GM12878 (cell line): ENCODE measurements around the gene IL6R. TPM values are rescaled to one million over a fixed set of nuclear protein-coding genes. Genes with fewer than 3 reads are reported as not detected.

Experiments used
- ATAC-seq: fragments of 200-7000 bp; cut with Tn5 transposase; 3 replicates; pipeline ENCODE4 v1.9.1; 2020; ENCODE audit warnings: mild to moderate bottlenecking, moderate library complexity
- BruUV-seq: library from RNA; stranded (reverse); fragments of 400-500 nt; replicated peaks from 2 replicates; lab custom pipeline; 2021; lab: Mats Ljungman, UMichigan
- CTCF ChIA-PET: fragments of 300-600 bp; sonication (Branson Sonifier 250); formaldehyde crosslinking; extraction: SDS; loops from one replicate; lab custom pipeline; 2021; ENCODE audit warnings: inconsistent platforms; lab: Yijun Ruan, JAX
- POLR2A ChIA-PET: fragments of 350-600 bp; formaldehyde crosslinking; extraction: SDS; loops from one replicate; lab custom pipeline; 2021; ENCODE audit warnings: inconsistent platforms; lab: Charles Lee
- RAD21 ChIA-PET: fragments of 300-600 bp; sonication (Branson Sonifier 250); formaldehyde crosslinking; loops from one replicate; lab custom pipeline; 2023; ENCODE audit warnings: antibody characterized with exemption; ENCODE audit not compliant: unreplicated experiment; lab: Charles Lee
- SMC1A ChIA-PET: fragments of 300-600 bp; sonication (Branson Sonifier 250); formaldehyde crosslinking; loops from one replicate; lab custom pipeline; 2023; ENCODE audit not compliant: unreplicated experiment, uncharacterized antibody; lab: Charles Lee
- DNase-seq: peaks from one replicate; pipeline ENCODE4 v3.0.0-alpha.2; 2011; ENCODE audit warnings: low read depth, low spot score
- FAIRE-seq: peaks from 3 replicates; lab custom pipeline; 2011; peaks lifted over from hg19 to GRCh38; lab: Jason Lieb, UNC
- H2AFZ ChIP-seq: 2 replicates; pipeline ENCODE4 v1.6.0; 2011; ENCODE audit warnings: low read depth, low read length, control low read depth; ENCODE audit not compliant: control insufficient read depth
- H3K27ac ChIP-seq: 2 replicates; pipeline ENCODE4 v1.5.1; 2011; ENCODE audit warnings: control low read depth; ENCODE audit not compliant: control insufficient read depth, insufficient read depth
- H3K27me3 ChIP-seq, 2 experiments: replicated peaks in 1 of 2; 2 replicates each; pipeline versions ENCODE4 v1.6.0 to v1.6.1; 2011; ENCODE audit warnings: low read length in 1 of 2; ENCODE audit not compliant: control insufficient read depth in 2 of 2, insufficient read depth in 2 of 2
- H3K36me3 ChIP-seq, 2 experiments: 2 replicates each; pipeline ENCODE4 v1.5.1; 2011; ENCODE audit warnings: low read length in 1 of 2; ENCODE audit not compliant: control insufficient read depth in 2 of 2, insufficient read depth in 2 of 2
- H3K4me1 ChIP-seq: 2 replicates; pipeline ENCODE4 v1.6.1; 2011; ENCODE audit warnings: mild to moderate bottlenecking, low read length, moderate library complexity, mixed read lengths; ENCODE audit not compliant: control insufficient read depth, insufficient read depth
- H3K4me2 ChIP-seq: 2 replicates; pipeline ENCODE4 v1.6.0; 2011; ENCODE audit warnings: control low read depth; ENCODE audit not compliant: control insufficient read depth, insufficient read depth
- H3K4me3 ChIP-seq: fragments of 200-600 bp; sonication (generic); 2 replicates; pipeline ENCODE4 v1.5.1; 2016
- H3K79me2 ChIP-seq: 2 replicates; pipeline ENCODE4 v1.6.0; 2011; ENCODE audit warnings: low read length; ENCODE audit not compliant: control insufficient read depth, insufficient read depth
- H3K9ac ChIP-seq: 2 replicates; pipeline ENCODE4 v1.8.0; 2011; ENCODE audit warnings: low read length, control low read depth, mixed read lengths; ENCODE audit not compliant: control insufficient read depth, insufficient read depth
- H3K9me3 ChIP-seq: replicated peaks from 3 replicates; pipeline ENCODE4 v1.5.1; 2011; ENCODE audit warnings: mild to moderate bottlenecking, low read length; ENCODE audit not compliant: control insufficient read depth, insufficient read depth
- H4K20me1 ChIP-seq: 2 replicates; pipeline ENCODE4 v1.6.0; 2011; ENCODE audit not compliant: control insufficient read depth, insufficient read depth
- ASH2L ChIP-seq: fragments of 300-600, 200-600 bp; sonication (generic); IDR thresholded peaks from 2 replicates; pipeline ENCODE4 v1.6.1; 2017; ENCODE audit warnings: low read depth, mild to moderate bottlenecking, borderline replicate concordance
- CBFB ChIP-seq: IDR thresholded peaks from 2 replicates; pipeline ENCODE4 v1.6.1; 2016; ENCODE audit warnings: antibody characterized with exemption, low read depth
- CREB1 ChIP-seq: IDR thresholded peaks from 2 replicates; pipeline ENCODE4 v1.6.1; 2012; ENCODE audit warnings: low read depth, mild to moderate bottlenecking, inconsistent platforms
- FOXK2 ChIP-seq: fragments of 450-650 bp; IDR thresholded peaks from 2 replicates; pipeline ENCODE4 v1.6.1; 2017; ENCODE audit warnings: mild to moderate bottlenecking, moderate library complexity
- IKZF2 ChIP-seq, 2 experiments: fragments of 450-650 bp; IDR thresholded peaks; 2 replicates each; pipeline ENCODE4 v1.6.1; 2017; ENCODE audit warnings: mild to moderate bottlenecking in 2 of 2, moderate library complexity in 2 of 2
- JUNB ChIP-seq: IDR thresholded peaks from 2 replicates; pipeline ENCODE4 v1.6.1; 2016; ENCODE audit warnings: antibody characterized with exemption, mild to moderate bottlenecking
- MEF2B ChIP-seq: fragments of 450-650 bp; IDR thresholded peaks from 2 replicates; pipeline ENCODE4 v1.6.1; 2018; ENCODE audit warnings: mild to moderate bottlenecking, moderate library complexity; ENCODE audit not compliant: partially characterized antibody, poor library complexity, severe bottlenecking
- MTA2 ChIP-seq: fragments of 450-650 bp; IDR thresholded peaks from 2 replicates; pipeline ENCODE4 v1.6.1; 2016; ENCODE audit warnings: low read depth, mild to moderate bottlenecking, moderate library complexity
- MTA3 ChIP-seq: IDR thresholded peaks from 2 replicates; pipeline ENCODE4 v1.6.1; 2012; ENCODE audit warnings: low read length, inconsistent platforms, borderline replicate concordance
- NFIC ChIP-seq: IDR thresholded peaks from 2 replicates; pipeline ENCODE4 v1.6.1; 2012; ENCODE audit warnings: low read depth, mild to moderate bottlenecking, inconsistent platforms, low read length, moderate library complexity
- RCOR1 ChIP-seq: conservative IDR thresholded peaks from 2 replicates; pipeline ENCODE4 v1.6.1; 2012; ENCODE audit warnings: low read depth, low read length, improper control_type of control experiment
- RELA ChIP-seq: fragments of 450-650 bp; IDR thresholded peaks from 2 replicates; pipeline ENCODE4 v1.8.0; 2014; ENCODE audit warnings: borderline replicate concordance; ENCODE audit not compliant: partially characterized antibody
- RFX5 ChIP-seq: IDR thresholded peaks from 2 replicates; pipeline ENCODE4 v1.6.1; 2011; ENCODE audit warnings: low read depth, low read length, improper control_type of control experiment
- SMARCA5 ChIP-seq: fragments of 450-650 bp; IDR thresholded peaks from 2 replicates; pipeline ENCODE4 v1.6.1; 2017; ENCODE audit warnings: mild to moderate bottlenecking
- SPI1 ChIP-seq: IDR thresholded peaks from 2 replicates; pipeline ENCODE4 v1.6.1; 2011; ENCODE audit warnings: low read depth, mild to moderate bottlenecking, low read length, moderate library complexity, borderline replicate concordance; ENCODE audit not compliant: insufficient read depth
- TCF12 ChIP-seq: IDR thresholded peaks from 2 replicates; pipeline ENCODE4 v1.6.1; 2011; ENCODE audit warnings: low read depth, mild to moderate bottlenecking, low read length
- ZNF207 ChIP-seq: fragments of 450-650 bp; IDR thresholded peaks from 2 replicates; pipeline ENCODE4 v1.6.1; 2014; ENCODE audit warnings: antibody characterized with exemption, mild to moderate bottlenecking, borderline replicate concordance
- ZNF24 ChIP-seq: fragments of 450-650 bp; IDR thresholded peaks from 2 replicates; pipeline ENCODE4 v1.6.1; 2017; ENCODE audit warnings: antibody characterized with exemption, mild to moderate bottlenecking
- ZNF622 ChIP-seq: fragments of 450-650 bp; IDR thresholded peaks from 2 replicates; pipeline ENCODE4 v1.6.1; 2017; ENCODE audit warnings: mild to moderate bottlenecking, inconsistent platforms
- WGBS: methylation state at CpG from one replicate; pipeline ENCODE4 v1.1.6; 2016; ENCODE audit warnings: low lambda C conversion rate; ENCODE audit not compliant: insufficient replicate concordance, insufficient coverage; ENCODE audit errors: missing lambda C conversion rate; 5-methylcytosine and 5-hydroxymethylcytosine counted together
- in situ Hi-C: fragments of 300-500 bp; cut with MboI; formaldehyde crosslinking; loops from 9 replicates; pipeline ENCODE4 v1.14.3; 2018; ENCODE audit warnings: mixed read lengths
- intact Hi-C: fragments of 100-400 bp; cut with micrococcal nuclease; formaldehyde crosslinking; loops from one replicate; pipeline ENCODE4 v1.14.2; 2022; ENCODE audit not compliant: unreplicated experiment
- polyA plus RNA-seq, 11 experiments: library from polyadenylated mRNA; depleted of rRNA in 4 of 11; unstranded in 6 of 11; stranded (reverse) in 5 of 11; fragments of >200 nt; fragmentation: Nextera tagmentation in 4 of 11; fragmentation: Illumina TruSeq in 1 of 11; extraction: Ambion mirVana in 4 of 11; extraction: Trizol in 1 of 11; gene quantifications; 1 replicate in 1 of 11; 2 replicates in 10 of 11; pipeline versions ENCODE4 v1.2.1 to v1.2.3, GENCODE V29; 2011 to 2016; ENCODE audit warnings: inconsistent platforms in 2 of 11, missing spikeins in 2 of 11, low read depth in 1 of 11
- total RNA-seq, 4 experiments: library from RNA; depleted of rRNA in 3 of 4; stranded (reverse); fragments of >200 nt in 3 of 4; fragmentation: Illumina TruSeq in 1 of 4; extraction: Trizol in 1 of 4; gene quantifications; 2 replicates each; pipeline versions ENCODE4 v1.2.1 to v1.2.3, GENCODE V29; 2013 to 2021
- TF ChIP-seq, protein P1 (sequence below): IDR thresholded peaks from 2 replicates; pipeline ENCODE4 v1.6.1; 2011; ENCODE audit warnings: low read depth, low read length, improper control_type of control experiment, borderline replicate concordance
- TF ChIP-seq, protein P2 (sequence below): IDR thresholded peaks from 2 replicates; pipeline ENCODE4 v1.6.1; 2012; ENCODE audit warnings: low read depth, low read length, improper control_type of control experiment
- TF ChIP-seq, protein P3 (sequence below): IDR thresholded peaks from 2 replicates; pipeline ENCODE4 v1.6.1; 2012; ENCODE audit warnings: low read depth, low read length, improper control_type of control experiment

IL6R gene
- total and polyA plus RNA-seq, 10 of the 15 experiments (the other 5 are each of a cell fraction or from before 2014, with no cell fraction given), result 1.9 to 43.4 (median 17.5) TPM

DNA sequence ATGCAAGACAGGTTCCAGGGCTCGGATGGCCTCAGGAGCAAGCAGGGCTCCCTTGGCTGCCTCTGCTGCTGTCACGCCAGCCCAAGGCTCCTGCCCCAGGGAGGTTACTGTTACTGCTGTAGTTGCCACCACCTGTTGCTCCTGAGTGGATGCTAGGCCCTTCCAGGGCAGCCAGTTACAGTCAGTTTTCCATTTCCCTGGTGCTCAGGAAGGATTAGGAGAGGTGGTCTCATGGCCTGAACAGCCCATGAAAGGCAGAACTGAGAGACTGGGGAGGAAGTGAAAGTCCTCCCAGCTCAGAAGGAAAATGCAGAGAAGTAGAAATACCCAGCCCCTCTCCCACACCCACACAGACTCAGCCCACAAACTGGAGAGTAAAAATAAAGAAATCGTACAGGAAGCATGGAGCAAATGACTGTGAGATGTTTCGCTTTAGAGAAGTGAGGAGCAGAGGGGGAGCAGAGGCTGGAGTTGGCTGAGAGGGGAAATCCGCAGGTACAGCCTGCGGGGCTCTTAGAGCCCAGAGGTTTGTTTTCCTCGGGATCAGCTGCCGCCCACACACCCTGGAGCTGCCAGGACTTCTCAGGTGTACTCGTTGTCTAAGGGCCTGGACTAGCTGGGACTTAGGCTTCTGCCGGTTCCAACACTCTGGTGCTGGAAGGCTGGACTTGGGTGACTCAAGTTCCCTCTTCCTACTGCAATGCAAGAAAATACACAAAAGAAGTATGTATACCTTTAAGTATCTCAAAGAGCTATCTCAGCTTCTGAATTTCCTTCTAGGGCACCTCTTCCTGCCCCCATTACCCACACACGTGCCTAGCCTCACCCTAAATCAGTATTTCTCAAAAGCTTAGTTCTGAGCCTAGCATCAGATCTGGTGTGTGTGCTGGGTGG is 2.3 kb downstream of the IL6R start:
- FAIRE-seq, result peak; percentile 35
- Histone ChIP-seq H3K27ac (peak overlapping the region; percentile 83), H3K27me3 (no peaks in the 10 kb centered on the region), H3K36me3 (no peaks in the 10 kb centered on the region), H3K4me2 (peak overlapping the region; percentile 94), H2AFZ (no peak overlapping the region; the same call in 1 of the 2 replicates), H3K79me2 (peaks cover 20% of the 10 kb centered on the region), H3K4me1 (peaks cover 79% of the 10 kb centered on the region), H3K9ac (peak overlapping the region; percentile 22), H3K4me3 (peak overlapping the region; percentile 75), H3K9me3 (no peaks in the 10 kb centered on the region), H4K20me1 (no peaks in the 10 kb centered on the region)
- CTCF ChIA-PET, result interaction anchor here (0.8 to 6.7 kb wide), 16 partner anchors 8 to 139 kb away, joined by 3 to 67 read pairs (median 7); no protein-coding TSS in a partner anchor
- RAD21 ChIA-PET, result interaction anchor here (1.0 to 8.3 kb wide), 13 partner anchors 9 to 136 kb away, joined by 3 to 80 read pairs (median 5); no protein-coding TSS in a partner anchor
- DNase-seq, result peak; percentile 77
- intact Hi-C loops, result loop anchor here (1.0 to 2.0 kb wide), 3 partner anchors 37 to 71 kb away; no protein-coding TSS in a partner anchor
- under 1% methylated on average over 11 of the region's 11 CpGs for WGBS
- TSS peak; percentile 67 for BruUV-seq
- in situ Hi-C loops, result no loop called here
- SMC1A ChIA-PET, result interaction anchor here (0.8 to 8.0 kb wide), 18 partner anchors 10 to 140 kb away, joined by 3 to 89 read pairs (median 4); no protein-coding TSS in a partner anchor
- POLR2A ChIA-PET, result interaction anchor here (0.6 to 2.9 kb wide), 8 partner anchors 8 to 60 kb away, joined by 3 to 20 read pairs (median 6); no protein-coding TSS in a partner anchor
- peak; percentile 57 for ATAC-seq
- TF ChIP-seq, protein P1, sequence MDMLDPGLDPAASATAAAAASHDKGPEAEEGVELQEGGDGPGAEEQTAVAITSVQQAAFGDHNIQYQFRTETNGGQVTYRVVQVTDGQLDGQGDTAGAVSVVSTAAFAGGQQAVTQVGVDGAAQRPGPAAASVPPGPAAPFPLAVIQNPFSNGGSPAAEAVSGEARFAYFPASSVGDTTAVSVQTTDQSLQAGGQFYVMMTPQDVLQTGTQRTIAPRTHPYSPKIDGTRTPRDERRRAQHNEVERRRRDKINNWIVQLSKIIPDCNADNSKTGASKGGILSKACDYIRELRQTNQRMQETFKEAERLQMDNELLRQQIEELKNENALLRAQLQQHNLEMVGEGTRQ, result no peak; the same call in 1 of the 2 replicates
- TF ChIP-seq CREB1 (peak; percentile 42), RELA (peak; percentile 30), ASH2L (no peak), SPI1 (peak; percentile 100), ZNF207 (no peak; the same call in 1 of the 2 replicates), MTA3 (peak; percentile 99), JUNB (peak; percentile 86), MEF2B (peak; percentile 64), SMARCA5 (peak; percentile 67), RCOR1 (peak; percentile 90; the same call in 1 of the 2 replicates), CBFB (peak; percentile 77), MTA2 (peak; percentile 90), ZNF24 (no peak), TCF12 (no peak), ZNF622 (no peak), FOXK2 (no peak), IKZF2 (IDR thresholded peaks at IDR 0.05) (peak; percentile 100), NFIC (peak; percentile 99), RFX5 (no peak)
- TF ChIP-seq, protein P2, sequence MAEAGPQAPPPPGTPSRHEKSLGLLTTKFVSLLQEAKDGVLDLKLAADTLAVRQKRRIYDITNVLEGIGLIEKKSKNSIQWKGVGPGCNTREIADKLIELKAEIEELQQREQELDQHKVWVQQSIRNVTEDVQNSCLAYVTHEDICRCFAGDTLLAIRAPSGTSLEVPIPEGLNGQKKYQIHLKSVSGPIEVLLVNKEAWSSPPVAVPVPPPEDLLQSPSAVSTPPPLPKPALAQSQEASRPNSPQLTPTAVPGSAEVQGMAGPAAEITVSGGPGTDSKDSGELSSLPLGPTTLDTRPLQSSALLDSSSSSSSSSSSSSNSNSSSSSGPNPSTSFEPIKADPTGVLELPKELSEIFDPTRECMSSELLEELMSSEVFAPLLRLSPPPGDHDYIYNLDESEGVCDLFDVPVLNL, result no peak
- TF ChIP-seq, protein P3, sequence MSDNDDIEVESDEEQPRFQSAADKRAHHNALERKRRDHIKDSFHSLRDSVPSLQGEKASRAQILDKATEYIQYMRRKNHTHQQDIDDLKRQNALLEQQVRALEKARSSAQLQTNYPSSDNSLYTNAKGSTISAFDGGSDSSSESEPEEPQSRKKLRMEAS, result peak; percentile 14; the same call in 1 of the 2 replicates
